ENCODE measurements around the gene TTC7B. TPM values are rescaled to one million over a fixed set of nuclear protein-coding genes. Genes with fewer than 3 reads are reported as not detected.

TTC7B gene
- total RNA-seq, 4 donors from 2014 or later: 19.1 to 87.6 (median 22.1) TPM

- no peak overlapping the region for H3K4me3 ChIP-seq (replicated peaks in 1 of 3)
- TF ChIP-seq CTCF (IDR thresholded peaks at IDR 0.05): no peak
- TF ChIP-seq POLR2A (IDR thresholded peaks at IDR 0.05): peak in 1 of 2 donors; percentile 1
- WGBS, 2 donors: 38 to 40% methylated on average over 8 of the region's 8 CpGs
- intact Hi-C loops (cut with DNase I): no loop called here
- peak overlapping the region in 2 of 3 donors; percentile 21 to 28 for H3K27ac ChIP-seq
- peaks cover 29 to 43% of the 10 kb centered on the region in 2 donors for H3K4me1 ChIP-seq
- no peaks in the 10 kb centered on the region for H3K27me3 ChIP-seq
- DNase-seq: peak; percentile 55 to 61
- H3K36me3 ChIP-seq: no peaks in the 10 kb centered on the region
- H3K9me3 ChIP-seq: no peaks in the 10 kb centered on the region
Measured at GRCh38 chr14:90624227-90624626, 192.0 kb downstream of the TTC7B start.

- H3K27ac ChIP-seq: no peak overlapping the region
- no peak overlapping the region for H3K4me3 ChIP-seq (replicated peaks in 1 of 3)
- peaks cover 23 to 28% of the 10 kb centered on the region in 2 donors for H3K4me1 ChIP-seq
- 95% methylated on average over 32 of the region's 32 CpGs for WGBS, 2 donors
- H3K36me3 ChIP-seq: no peaks in the 10 kb centered on the region
- DNase-seq: no peak
- intact Hi-C loops (cut with DNase I): no loop called here
- TF ChIP-seq CTCF (IDR thresholded peaks at IDR 0.05) (no peak), POLR2A (IDR thresholded peaks at IDR 0.05) (no peak)
- H3K9me3 ChIP-seq: no peaks in the 10 kb centered on the region
- H3K27me3 ChIP-seq: no peaks in the 10 kb centered on the region
Measured at GRCh38 chr14:90621201-90621600, 195.0 kb downstream of the TTC7B start.

GRCh38 chr14:90620568-90621077 lies 195.6 kb downstream of the TTC7B start:
- Histone ChIP-seq H3K9me3 (no peaks in the 10 kb centered on the region), H3K27ac (peak overlapping the region in 2 of 3 donors; percentile 21 to 47), H3K36me3 (no peaks in the 10 kb centered on the region), H3K4me1 (peaks cover 23 to 28% of the 10 kb centered on the region in 2 donors), H3K27me3 (no peaks in the 10 kb centered on the region), H3K4me3 (replicated peaks in 1 of 3) (no peak overlapping the region)
- intact Hi-C loops (cut with DNase I): no loop called here
- TF ChIP-seq POLR2A (IDR thresholded peaks at IDR 0.05) (no peak), CTCF (IDR thresholded peaks at IDR 0.05) (no peak)
- WGBS, 2 donors: 29 to 38% methylated on average over 6 to 7 of the region's 7 CpGs
- peak; percentile 73 to 74 for DNase-seq

- peak overlapping the region in 2 of 3 donors; percentile 21 to 47 for H3K27ac ChIP-seq
- H3K36me3 ChIP-seq: no peaks in the 10 kb centered on the region
- peaks cover 23% of the 10 kb centered on the region in 2 donors for H3K4me1 ChIP-seq
- DNase-seq: no peak
- no peak for TF ChIP-seq CTCF (IDR thresholded peaks at IDR 0.05)
- no peak for TF ChIP-seq POLR2A (IDR thresholded peaks at IDR 0.05)
- no peaks in the 10 kb centered on the region for H3K9me3 ChIP-seq
- WGBS, 2 donors: 95 to 98% methylated on average over 8 of the region's 8 CpGs
- H3K4me3 ChIP-seq (replicated peaks in 1 of 3): no peak overlapping the region
- intact Hi-C loops (cut with DNase I): no loop called here
- no peaks in the 10 kb centered on the region for H3K27me3 ChIP-seq
Measured at GRCh38 chr14:90619911-90620310, 196.3 kb downstream of the TTC7B start.

GRCh38 chr14:90617961-90618360 lies 198.3 kb downstream of the TTC7B start:
- TF ChIP-seq CTCF (IDR thresholded peaks at IDR 0.05): no peak
- no peak for TF ChIP-seq POLR2A (IDR thresholded peaks at IDR 0.05)
- H3K9me3 ChIP-seq: no peaks in the 10 kb centered on the region
- no peak for DNase-seq
- WGBS, 2 donors: 86 to 94% methylated on average over 7 of the region's 7 CpGs
- no peaks in the 10 kb centered on the region for H3K36me3 ChIP-seq
- intact Hi-C loops (cut with DNase I): no loop called here
- no peaks in the 10 kb centered on the region for H3K27me3 ChIP-seq
- H3K4me3 ChIP-seq (replicated peaks in 1 of 3): no peak overlapping the region
- peaks cover 12% of the 10 kb centered on the region in 2 donors for H3K4me1 ChIP-seq
- no peak overlapping the region for H3K27ac ChIP-seq
